Stimulated activated CD8-positive, alpha-beta memory T cell treated with anti-CD3 and anti-CD28 coated beads, Interleukin-12 subunit alpha, Interleukin-12 subunit beta, amount 100 ng/mL, for 1 hour (primary cell): ENCODE results near the gene NUMBL.
"Not testable (repeated sequence)": the region's sequence is repeated elsewhere in the genome, so short reads cannot be mapped to it uniquely, and the experiment has no call there.

ENCODE experiments used
- DNase-seq: peaks from one replicate; pipeline ENCODE4 v3.0.0-alpha.2; 2020; ENCODE audit warnings: low read depth

NUMBL gene

GRCh38 chr19:40629346-40629745, 61.1 kb downstream of the NUMBL start:
- no peak for DNase-seq

- DNase-seq, result no peak
Measured at GRCh38 chr19:40627486-40628279, 62.8 kb downstream of the NUMBL start.

GRCh38 chr19:40626918-40627317, 63.5 kb downstream of the NUMBL start:
- no peak for DNase-seq

- no peak for DNase-seq
Measured at GRCh38 chr19:40625406-40626120, 64.9 kb downstream of the NUMBL start.

- DNase-seq, result not testable (repeated sequence)
Measured at GRCh38 chr19:40624369-40625153, 65.9 kb downstream of the NUMBL start.

GRCh38 chr19:40623403-40624251, 66.8 kb downstream of the NUMBL start:
- no peak for DNase-seq

GRCh38 chr19:40622773-40623075, 67.7 kb downstream of the NUMBL start:
- DNase-seq, result no peak

- no peak for DNase-seq
Measured at GRCh38 chr19:40621966-40622772, 68.3 kb downstream of the NUMBL start.

GRCh38 chr19:40621283-40621682, 69.2 kb downstream of the NUMBL start:
- DNase-seq, result no peak

GRCh38 chr19:40620161-40620485, 70.3 kb downstream of the NUMBL start:
- no peak for DNase-seq

- DNase-seq, result no peak
Measured at GRCh38 chr19:40619333-40620160, 70.9 kb downstream of the NUMBL start.

GRCh38 chr19:40617961-40618360, 72.5 kb downstream of the NUMBL start:
- DNase-seq, result no peak

- no peak for DNase-seq
Measured at GRCh38 chr19:40616941-40617340, 73.5 kb downstream of the NUMBL start.

- DNase-seq, result no peak
Measured at GRCh38 chr19:40616178-40616577, 74.3 kb downstream of the NUMBL start.
